Dedifferentiated amniotic fluid mesenchymal stem cell (primary cell): ENCODE data around the gene GRAP2.
"Not testable (repeated sequence)": the region's sequence is repeated elsewhere in the genome, so short reads cannot be mapped to it uniquely, and the experiment has no call there.

Source experiments
- DNase-seq: peaks from one replicate; pipeline ENCODE4 v3.0.0-alpha.2; 2016; ENCODE audit errors: extremely low spot score

GRAP2 gene

DNA sequence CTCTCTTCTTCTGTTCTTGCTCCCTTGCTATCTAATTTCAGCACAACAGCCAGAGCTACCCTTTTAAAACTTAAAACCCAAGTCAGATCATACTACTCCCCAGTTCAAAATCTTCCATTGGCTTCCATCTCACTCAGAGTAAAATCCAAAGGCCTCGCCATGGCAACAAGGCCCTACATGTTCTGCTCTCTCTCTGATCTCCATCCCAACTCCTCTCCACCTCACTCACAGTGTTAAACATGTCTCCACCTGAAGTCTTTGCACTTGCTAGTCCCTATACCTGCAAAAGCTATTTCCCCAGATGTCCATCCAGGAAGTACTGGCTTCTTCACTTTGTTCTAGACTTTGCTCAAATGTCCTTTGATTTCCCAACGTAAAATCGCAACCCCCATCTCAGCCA lies 3.0 kb upstream of the GRAP2 start:
- DNase-seq, result no peak

GRCh38 chr22:39898997-39899396 lies 1.9 kb upstream of the GRAP2 start:
- DNase-seq, result no peak

GRCh38 chr22:39901565-39902146 lies 772 bp downstream of the GRAP2 start:
- DNase-seq, result no peak

GRCh38 chr22:39904024-39904423 lies 3.1 kb downstream of the GRAP2 start:
- not testable (repeated sequence) for DNase-seq

DNA sequence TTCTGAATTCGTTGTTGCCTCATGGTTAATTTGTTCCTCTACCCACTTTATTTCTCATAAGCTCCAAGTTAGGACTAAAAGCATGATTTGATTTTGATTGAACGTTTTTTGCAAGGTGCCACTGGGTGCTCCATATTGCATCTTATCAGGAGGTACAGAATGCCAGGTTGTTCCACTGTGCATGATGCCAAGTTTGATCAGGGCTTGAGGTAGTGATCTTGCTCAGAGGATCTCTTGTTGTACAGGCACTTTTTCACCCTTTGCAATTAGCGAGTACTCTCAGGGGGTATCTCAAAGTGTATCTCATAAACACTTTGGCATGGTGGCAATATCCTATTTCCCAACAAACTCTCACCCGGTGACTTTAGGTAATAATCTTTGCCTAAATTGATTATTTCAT lies 4.0 kb downstream of the GRAP2 start:
- DNase-seq, result no peak

GRCh38 chr22:39905687-39906086 lies 4.8 kb downstream of the GRAP2 start:
- DNase-seq, result no peak

DNA sequence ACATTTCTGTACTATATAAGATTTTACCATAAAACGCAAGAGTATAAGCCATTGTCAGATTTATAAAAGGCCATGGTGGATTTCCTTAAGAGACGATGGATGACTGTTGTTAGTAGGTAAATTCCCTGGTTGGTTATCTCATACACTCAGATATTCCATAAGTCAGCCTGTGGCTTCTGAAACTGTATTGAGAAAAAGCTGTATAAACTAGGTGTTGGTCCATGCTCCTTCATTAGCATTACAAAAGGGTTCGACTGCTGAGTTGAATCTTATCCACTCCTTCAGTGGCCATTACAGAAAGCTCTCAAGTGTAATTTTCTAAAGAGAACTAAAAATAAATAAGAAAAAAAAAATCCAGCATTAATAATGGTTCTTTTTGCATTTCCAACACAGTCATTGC lies 5.3 kb downstream of the GRAP2 start:
- no peak for DNase-seq

DNA sequence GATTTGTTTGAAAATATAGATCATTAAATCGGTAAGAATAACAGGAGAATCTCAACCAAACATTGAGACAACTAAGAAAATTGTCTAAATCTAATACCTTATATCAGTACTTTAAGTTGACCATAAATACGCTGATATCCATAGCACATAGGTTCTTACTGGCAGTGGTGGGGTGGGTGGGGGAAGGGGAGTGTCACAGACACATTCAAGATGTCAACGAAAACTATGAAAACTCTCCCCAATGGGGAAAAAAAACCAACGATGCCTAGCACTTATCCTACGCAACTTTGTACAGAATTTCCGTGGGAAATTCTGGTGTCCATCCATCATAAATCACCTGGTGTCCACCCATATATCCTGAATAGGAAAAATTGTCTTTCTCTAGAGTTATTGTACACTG lies 6.2 kb downstream of the GRAP2 start:
- DNase-seq, result no peak

DNA sequence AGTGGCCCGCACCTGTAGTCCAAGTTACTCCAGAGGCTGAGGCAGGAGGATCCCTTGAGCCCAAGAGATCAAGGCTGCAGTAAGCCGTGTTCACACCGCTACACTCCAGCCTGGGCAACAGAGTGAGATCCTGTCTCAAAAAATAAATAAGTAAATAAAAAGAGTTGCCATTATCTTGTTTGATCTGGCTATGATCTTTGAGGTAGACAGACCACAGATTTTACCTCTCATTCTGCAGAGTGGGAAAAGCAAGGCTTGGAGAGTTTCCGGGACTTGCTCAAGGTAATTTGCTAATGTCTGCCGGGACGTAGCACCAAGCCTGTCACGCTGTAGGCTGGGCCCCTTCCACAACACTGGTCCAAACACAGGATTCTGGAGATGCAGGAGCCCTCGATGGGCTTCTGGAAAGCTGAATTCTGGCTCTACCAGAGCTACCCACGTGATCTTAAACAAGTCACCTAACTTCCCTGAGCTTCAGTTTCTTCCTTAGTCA lies 6.8 kb downstream of the GRAP2 start:
- no peak for DNase-seq

DNA sequence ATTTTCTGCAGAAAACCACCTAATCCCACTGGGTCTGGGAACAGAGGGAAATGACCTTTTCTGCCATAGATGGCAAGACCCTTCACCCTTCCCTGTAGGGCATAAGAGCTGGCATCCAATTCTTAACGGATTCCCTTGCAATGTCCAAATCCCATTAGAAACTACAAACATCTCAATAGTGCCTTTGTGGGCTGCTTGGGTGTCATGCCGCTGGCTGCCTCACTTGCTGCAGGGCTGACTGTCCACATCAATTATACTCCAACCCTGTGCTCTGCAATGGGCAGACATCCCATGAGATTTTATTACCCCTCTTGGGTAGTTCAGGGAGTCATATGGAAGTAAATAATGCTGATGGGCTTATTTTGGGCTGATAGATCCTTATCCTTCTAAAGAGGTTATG lies 7.3 kb downstream of the GRAP2 start:
- no peak for DNase-seq

DNA sequence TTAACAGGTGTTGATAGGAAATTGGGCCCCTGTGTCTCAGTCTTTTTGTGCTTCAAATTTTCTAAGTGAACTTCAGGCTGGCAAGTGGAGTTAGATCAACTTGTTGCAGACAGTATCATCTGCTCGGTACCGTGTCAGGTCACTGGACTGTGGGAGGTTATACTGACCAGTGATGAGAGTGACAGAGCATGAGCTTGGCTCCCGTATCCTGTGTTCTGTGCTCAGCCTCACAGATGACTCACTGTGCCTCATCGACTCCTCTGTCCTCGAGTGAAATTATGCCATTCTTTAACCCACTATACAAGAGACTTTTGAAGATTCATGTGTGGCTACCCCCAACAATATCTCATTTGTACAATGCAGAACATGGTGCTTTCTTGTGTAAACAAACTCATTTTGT lies 7.9 kb downstream of the GRAP2 start:
- DNase-seq, result no peak

DNA sequence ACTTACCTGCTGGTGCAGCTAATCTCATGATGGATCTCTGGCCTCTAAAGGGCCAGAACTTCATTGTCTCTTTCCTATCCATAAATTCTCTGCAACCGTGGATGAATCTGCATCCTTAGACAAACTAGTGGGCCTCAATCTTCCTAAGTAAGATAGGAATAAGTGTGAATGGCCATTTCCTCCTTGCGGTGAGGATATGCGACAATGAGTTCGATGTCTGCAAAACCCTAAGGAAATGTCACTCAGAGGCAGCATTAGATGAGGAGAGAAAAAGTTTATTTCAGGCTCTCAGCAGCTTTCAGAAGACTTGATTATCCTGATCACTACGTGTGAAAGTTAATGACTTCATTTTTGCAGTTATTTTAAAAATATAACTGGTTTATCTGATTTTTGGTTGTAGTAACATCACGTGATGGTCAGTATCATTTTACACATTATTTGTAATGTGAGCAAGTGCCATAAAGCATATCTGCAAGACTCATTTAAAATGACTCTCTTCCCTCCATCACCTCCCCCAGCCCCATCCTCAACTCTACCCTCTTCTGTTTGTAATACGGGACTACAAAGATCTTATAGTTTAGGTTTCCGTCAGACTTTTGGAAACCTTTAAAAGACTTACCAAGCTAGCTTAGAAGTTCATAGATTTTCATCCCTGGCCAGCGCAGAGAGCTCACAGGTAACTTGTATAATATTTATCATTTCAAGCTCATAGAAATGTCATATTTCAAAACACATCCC lies 10.2 kb downstream of the GRAP2 start:
- no peak for DNase-seq

DNA sequence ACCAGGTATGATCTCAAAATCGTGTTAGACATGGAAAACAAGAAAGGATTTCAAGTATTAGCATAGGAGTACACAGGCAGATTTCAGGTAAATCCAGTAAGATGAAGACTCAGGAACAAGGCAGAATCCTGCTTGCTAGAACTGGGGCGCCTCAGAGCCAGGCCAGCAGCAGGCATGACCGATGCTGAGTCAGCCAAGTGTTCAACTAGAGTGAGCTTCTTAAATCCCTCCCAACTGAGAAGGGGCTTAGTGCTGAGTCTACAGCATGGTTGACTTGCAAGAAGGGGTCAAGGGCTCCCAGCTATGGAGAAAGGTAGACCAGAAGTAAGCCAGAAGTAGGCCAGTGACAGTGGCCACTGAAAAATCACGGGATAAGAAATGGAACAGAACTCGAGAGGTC lies 12.4 kb downstream of the GRAP2 start:
- DNase-seq, result no peak

DNA sequence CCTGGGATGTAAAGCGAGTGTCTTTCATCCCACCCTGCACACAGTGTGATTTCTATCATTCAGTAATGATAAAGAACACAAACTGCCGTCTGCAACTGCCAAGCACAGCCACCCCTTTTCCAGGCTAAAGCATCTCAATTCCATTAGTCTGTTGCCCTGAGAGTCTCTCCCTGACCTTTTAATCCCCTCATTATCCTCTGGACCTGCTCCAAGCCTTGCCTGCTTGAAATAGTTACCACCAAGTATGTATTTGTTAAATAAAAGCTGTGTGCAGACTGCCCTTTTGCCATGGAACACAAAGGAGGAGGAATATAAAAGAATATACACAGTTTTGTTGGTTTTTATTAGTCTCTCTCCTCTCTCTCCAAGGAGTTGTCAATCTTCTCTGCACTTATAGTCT lies 13.0 kb downstream of the GRAP2 start:
- DNase-seq, result no peak

DNA sequence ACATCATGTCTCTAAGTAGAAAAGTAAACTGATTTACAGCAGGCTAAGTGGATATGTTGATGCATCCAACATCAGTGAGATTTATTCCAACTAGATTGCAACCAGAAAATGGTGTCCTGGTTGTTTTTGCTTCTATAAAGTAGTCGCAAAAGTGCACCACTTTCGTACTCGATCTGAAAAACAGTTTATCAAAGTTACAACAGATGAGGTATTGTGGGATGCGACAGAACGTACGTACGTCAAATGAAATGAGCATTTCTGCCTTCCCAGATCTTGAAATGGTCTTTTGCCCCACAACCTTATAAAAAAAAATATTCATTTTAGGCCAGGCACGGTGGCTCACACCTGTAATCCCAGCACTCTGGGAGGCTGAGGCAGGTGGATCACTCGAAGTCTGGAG lies 13.7 kb downstream of the GRAP2 start:
- no peak for DNase-seq

GRCh38 chr22:39915295-39915726 lies 14.4 kb downstream of the GRAP2 start:
- DNase-seq, result no peak

- no peak for DNase-seq
Observed at GRCh38 chr22:39916496-39916895, 15.6 kb downstream of the GRAP2 start.

GRCh38 chr22:39917197-39917643 lies 16.3 kb downstream of the GRAP2 start:
- DNase-seq, result no peak

DNA sequence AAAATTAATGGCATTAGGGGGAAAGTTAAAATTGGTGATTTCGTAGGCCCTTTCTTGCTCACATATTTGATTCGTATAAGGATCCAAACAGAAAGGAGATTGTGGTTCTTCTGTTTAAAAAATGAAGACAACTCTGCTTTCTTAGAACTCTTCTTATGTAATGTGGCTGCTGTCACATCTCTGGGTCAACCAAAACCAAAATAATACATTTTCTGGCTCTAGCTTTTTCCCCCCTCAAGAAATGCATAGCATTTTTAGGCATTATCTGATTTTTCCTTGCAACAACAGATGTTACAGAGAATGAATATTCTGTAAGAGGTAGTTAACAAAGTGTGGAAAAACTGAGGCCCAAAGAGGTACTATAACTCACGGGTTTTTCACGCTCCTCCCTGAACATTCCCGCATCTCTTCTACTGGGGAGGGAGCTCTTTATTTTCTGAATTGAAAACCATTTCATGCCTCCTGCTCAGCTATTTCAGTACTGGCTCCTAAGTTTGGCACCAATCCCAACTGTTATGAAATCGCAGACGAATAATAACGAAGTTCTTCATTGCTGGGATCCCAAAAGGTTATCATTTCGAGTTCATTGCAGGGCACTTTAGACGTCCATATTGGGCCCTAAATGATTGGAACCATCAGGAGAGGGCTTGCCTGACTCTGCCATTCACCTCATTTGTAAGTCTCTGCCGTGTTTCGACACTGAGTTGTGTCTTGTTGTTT lies 17.1 kb downstream of the GRAP2 start:
- no peak for DNase-seq

GRCh38 chr22:39920134-39920743 lies 19.4 kb downstream of the GRAP2 start:
- DNase-seq, result no peak

- no peak for DNase-seq
Observed at GRCh38 chr22:39923696-39924095, 22.8 kb downstream of the GRAP2 start.

- no peak for DNase-seq
Observed at GRCh38 chr22:39924286-39924685, 23.4 kb downstream of the GRAP2 start.
